A549 (cell line): Measurements from ENCODE around the gene TOM1L1. TPM values are rescaled to one million over a fixed set of nuclear protein-coding genes. Genes with fewer than 3 reads are reported as not detected.

Source experiments
- ATAC-seq, 2 experiments: fragments of 200-7000 bp in 1 of 2; fragments of >200 bp in 1 of 2; cut with Nextera tagmentation in 1 of 2; cut with Tn5 transposase in 1 of 2; 3 replicates each; pipeline versions ENCODE4 v1.8.0 to v1.9.1; 2018 to 2020; ENCODE audit warnings: mild to moderate bottlenecking in 1 of 2, moderate library complexity in 1 of 2
- CTCF ChIA-PET: fragments of 300-600 bp; sonication (Branson Sonifier 250); formaldehyde crosslinking; extraction: SDS; loops from one replicate; lab custom pipeline; 2021; ENCODE audit warnings: antibody characterized with exemption, inconsistent platforms; lab: Yijun Ruan, JAX
- POLR2A ChIA-PET: fragments of 350-600 bp; formaldehyde crosslinking; extraction: SDS; loops from one replicate; lab custom pipeline; 2021; ENCODE audit warnings: antibody characterized with exemption, inconsistent platforms; lab: Yijun Ruan, JAX
- DNase-seq, 2 experiments: peaks; one replicate each; pipeline versions ENCODE4 v3.0.0 to v3.0.0-alpha.2; 2011 to 2016; ENCODE audit warnings: low read depth in 1 of 2, low spot score in 1 of 2
- FAIRE-seq: peaks from 2 replicates; lab custom pipeline; 2011; peaks lifted over from hg19 to GRCh38; lab: Jason Lieb, UNC
- H3K27ac ChIP-seq, 2 experiments: fragments of >200 bp; sonication (Bioruptor Twin); formaldehyde crosslinking; 3 replicates each; pipeline ENCODE4 v1.5.1; 2016 to 2017
- H3K4me1 ChIP-seq: fragments of >200 bp; sonication (Bioruptor Twin); formaldehyde crosslinking; 3 replicates; pipeline ENCODE4 v1.6.1; 2016
- H3K4me2 ChIP-seq: fragments of >200 bp; sonication (Bioruptor Twin); formaldehyde crosslinking; 3 replicates; pipeline ENCODE4 v1.6.1; 2016
- H3K4me3 ChIP-seq: fragments of >200 bp; sonication (Bioruptor Twin); formaldehyde crosslinking; 3 replicates; pipeline ENCODE4 v1.5.1; 2016
- H3K9me3 ChIP-seq: fragments of >200 bp; sonication (Bioruptor Twin); formaldehyde crosslinking; 3 replicates; pipeline ENCODE4 v1.6.1; 2016
- ATOH8 ChIP-seq: fragments of 250-450 bp; sonication (Bioruptor Pico); IDR thresholded peaks from 2 replicates; pipeline ENCODE4 v1.5.0; 2020; ENCODE audit warnings: low read depth, mild to moderate bottlenecking, moderate library complexity
- CTCF ChIP-seq: fragments of >200 bp; sonication (Bioruptor Twin); formaldehyde crosslinking; IDR thresholded peaks from 3 replicates; pipeline ENCODE4 v1.5.1; 2016
- E2F6 ChIP-seq: IDR thresholded peaks from 2 replicates; pipeline ENCODE4 v1.6.1; 2012; ENCODE audit warnings: low read depth, borderline replicate concordance
- ELK1 ChIP-seq: fragments of 150-350 bp; IDR thresholded peaks from 2 replicates; pipeline ENCODE4 v1.6.1; 2014; ENCODE audit warnings: low read depth, mild to moderate bottlenecking, low read length
- FOSB ChIP-seq: fragments of 250-450 bp; sonication (Bioruptor Pico); IDR thresholded peaks from 2 replicates; pipeline ENCODE4 v1.5.0; 2020; ENCODE audit warnings: mild to moderate bottlenecking, moderate library complexity
- FOSL2 ChIP-seq, 2 experiments: fragments of 450-650 bp in 1 of 2; fragments of >200 bp in 1 of 2; sonication (Bioruptor Twin) in 1 of 2; formaldehyde crosslinking; IDR thresholded peaks; 2 replicates each; pipeline versions ENCODE4 v1.5.0 to v1.6.1; 2016 to 2020; ENCODE audit warnings: mild to moderate bottlenecking in 1 of 2, moderate library complexity in 1 of 2
- HOXA7 ChIP-seq: fragments of 250-450 bp; sonication (Bioruptor Pico); IDR thresholded peaks from 2 replicates; pipeline ENCODE4 v1.5.0; 2020; ENCODE audit warnings: mild to moderate bottlenecking, moderate library complexity
- HOXB13 ChIP-seq: fragments of 250-450 bp; sonication (Bioruptor Pico); IDR thresholded peaks from 2 replicates; pipeline ENCODE4 v1.5.0; 2020; ENCODE audit warnings: low read depth, mild to moderate bottlenecking, moderate library complexity
- MAX ChIP-seq: IDR thresholded peaks from 2 replicates; pipeline ENCODE4 v1.6.1; 2012
- NFE2L2 ChIP-seq: fragments of 150-350 bp; conservative IDR thresholded peaks from 2 replicates; pipeline ENCODE4 v1.6.1; 2014; ENCODE audit warnings: low read length
- REST ChIP-seq: fragments of 200-600 bp; sonication (generic); IDR thresholded peaks from 2 replicates; pipeline ENCODE4 v1.6.1; 2016; ENCODE audit warnings: antibody characterized with exemption, mild to moderate bottlenecking, moderate library complexity
- TFCP2L1 ChIP-seq: fragments of 250-450 bp; sonication (Bioruptor Pico); IDR thresholded peaks from 2 replicates; pipeline ENCODE4 v1.5.0; 2021; ENCODE audit warnings: mild to moderate bottlenecking
- USF2 ChIP-seq: fragments of 450-650 bp; IDR thresholded peaks from 2 replicates; pipeline ENCODE4 v1.6.1; 2014; ENCODE audit warnings: antibody characterized with exemption
- WGBS: methylation state at CpG from one replicate; pipeline ENCODE4 v1.1.6; 2017; ENCODE audit errors: missing lambda C conversion rate; 5-methylcytosine and 5-hydroxymethylcytosine counted together
- polyA plus RNA-seq, 4 experiments: library from polyadenylated mRNA; depleted of rRNA in 3 of 4; stranded (reverse); fragments of >200 nt; fragmentation: RNase III in 1 of 4; extraction: RNeasy Plus Mini Kit Qiagen cat#74134 plus additional on column Dnase treatment in 1 of 4; gene quantifications; 2 replicates in 3 of 4; 3 replicates in 1 of 4; pipeline ENCODE4 v1.2.3, GENCODE V29; 2011 to 2017

TOM1L1 gene
- polyA plus RNA-seq, 2 of the 4 experiments (the other 2 are of a cell fraction), result 53.4 to 117 TPM

- TF ChIP-seq ELK1, result no peak
- no peak for TF ChIP-seq CTCF
- TF ChIP-seq HOXA7, result no peak
- TF ChIP-seq FOSL2 (IDR thresholded peaks at IDR 0.05), result no peak
- TF ChIP-seq FOSL2 (CRISPR knock-in tag; IDR thresholded peaks at IDR 0.05), result no peak
- no peak for TF ChIP-seq USF2
Measured at GRCh38 chr17:54927525-54927924, 26.9 kb downstream of the TOM1L1 start (continued).

- Histone ChIP-seq H3K4me1 (no peaks in the 10 kb centered on the region), H3K9me3 (no peaks in the 10 kb centered on the region), H3K4me2 (no peak overlapping the region), H3K27ac (no peak overlapping the region), H3K4me3 (no peak overlapping the region)
- ATAC-seq, result no peak
- no peak for TF ChIP-seq NFE2L2
- TF ChIP-seq TFCP2L1 (CRISPR knock-in tag), result no peak
- TF ChIP-seq FOSB, result no peak
- no peak for TF ChIP-seq FOSL2 (IDR thresholded peaks at IDR 0.05)
- no peak for TF ChIP-seq FOSL2 (CRISPR knock-in tag; IDR thresholded peaks at IDR 0.05)
- no peak for TF ChIP-seq ATOH8 (CRISPR knock-in tag)
- no peak for TF ChIP-seq REST
- TF ChIP-seq MAX, result no peak
- no peak for TF ChIP-seq HOXB13 (CRISPR knock-in tag)
- ChIA-PET POLR2A (no interaction called here), CTCF (no interaction called here)
- 96% methylated on average over 1 of the region's 1 CpG for whole genome bisulfite sequencing
- no peak for DNase-seq
- FAIRE-seq, result no peak
Measured at GRCh38 chr17:54932711-54933110, 32.1 kb downstream of the TOM1L1 start.

- ChIA-PET CTCF (interaction anchor here (0.8 kb wide), 1 partner anchor 9 kb away, joined by 4 read pairs; no protein-coding TSS in a partner anchor), POLR2A (no interaction called here)
- ATAC-seq, result no peak
- no peak overlapping the region for H3K4me3 ChIP-seq
- H3K9me3 ChIP-seq, result no peaks in the 10 kb centered on the region
- H3K4me1 ChIP-seq, result no peaks in the 10 kb centered on the region
- no peak overlapping the region for H3K27ac ChIP-seq
- no peak overlapping the region for H3K4me2 ChIP-seq
- DNase-seq, result no peak
- no peak for FAIRE-seq
- TF ChIP-seq E2F6, result no peak
- 98% methylated on average over 3 of the region's 3 CpGs for WGBS
Measured at GRCh38 chr17:54933921-54934320, 33.3 kb downstream of the TOM1L1 start.
